IPS-18a (cell line): Measurements from ENCODE around the gene CDC42EP5.

ENCODE experiments used
- H3K27ac ChIP-seq: one replicate; pipeline ENCODE4 v1.5.1; 2013; ENCODE audit warnings: low read length
- H3K27me3 ChIP-seq: one replicate; pipeline ENCODE4 v1.6.1; 2013; ENCODE audit warnings: mild to moderate bottlenecking, low read length; ENCODE audit not compliant: control insufficient read depth, insufficient read depth
- H3K36me3 ChIP-seq: one replicate; pipeline ENCODE4 v1.6.1; 2013; ENCODE audit warnings: low read depth, low read length; ENCODE audit not compliant: control insufficient read depth
- H3K4me1 ChIP-seq: one replicate; pipeline ENCODE4 v1.6.1; 2013; ENCODE audit warnings: low read depth, low read length; ENCODE audit not compliant: control insufficient read depth
- H3K4me3 ChIP-seq: one replicate; pipeline ENCODE4 v1.5.1; 2013; ENCODE audit warnings: low read length
- H3K9ac ChIP-seq: one replicate; pipeline ENCODE4 v1.6.1; 2013; ENCODE audit warnings: mild to moderate bottlenecking, low read length, moderate library complexity
- H3K9me3 ChIP-seq: one replicate; pipeline ENCODE4 v1.6.1; 2013; ENCODE audit warnings: low read depth, low read length; ENCODE audit not compliant: control insufficient read depth

Gene CDC42EP5

GRCh38 chr19:54484451-54484850, 11.4 kb upstream of the CDC42EP5 start:
- H3K36me3 ChIP-seq, result no peaks in the 10 kb centered on the region
- no peaks in the 10 kb centered on the region for H3K27me3 ChIP-seq
- H3K9me3 ChIP-seq, result peaks cover 3% of the 10 kb centered on the region
- H3K4me3 ChIP-seq, result no peak overlapping the region
- no peaks in the 10 kb centered on the region for H3K4me1 ChIP-seq
- H3K9ac ChIP-seq, result no peak overlapping the region
- H3K27ac ChIP-seq, result no peak overlapping the region

- no peak overlapping the region for H3K9ac ChIP-seq
- H3K4me3 ChIP-seq, result no peak overlapping the region
- no peaks in the 10 kb centered on the region for H3K36me3 ChIP-seq
- H3K4me1 ChIP-seq, result no peaks in the 10 kb centered on the region
- no peaks in the 10 kb centered on the region for H3K27me3 ChIP-seq
- no peak overlapping the region for H3K27ac ChIP-seq
- H3K9me3 ChIP-seq, result peaks cover 3% of the 10 kb centered on the region
Observed at GRCh38 chr19:54482889-54483288, 9.8 kb upstream of the CDC42EP5 start.

DNA sequence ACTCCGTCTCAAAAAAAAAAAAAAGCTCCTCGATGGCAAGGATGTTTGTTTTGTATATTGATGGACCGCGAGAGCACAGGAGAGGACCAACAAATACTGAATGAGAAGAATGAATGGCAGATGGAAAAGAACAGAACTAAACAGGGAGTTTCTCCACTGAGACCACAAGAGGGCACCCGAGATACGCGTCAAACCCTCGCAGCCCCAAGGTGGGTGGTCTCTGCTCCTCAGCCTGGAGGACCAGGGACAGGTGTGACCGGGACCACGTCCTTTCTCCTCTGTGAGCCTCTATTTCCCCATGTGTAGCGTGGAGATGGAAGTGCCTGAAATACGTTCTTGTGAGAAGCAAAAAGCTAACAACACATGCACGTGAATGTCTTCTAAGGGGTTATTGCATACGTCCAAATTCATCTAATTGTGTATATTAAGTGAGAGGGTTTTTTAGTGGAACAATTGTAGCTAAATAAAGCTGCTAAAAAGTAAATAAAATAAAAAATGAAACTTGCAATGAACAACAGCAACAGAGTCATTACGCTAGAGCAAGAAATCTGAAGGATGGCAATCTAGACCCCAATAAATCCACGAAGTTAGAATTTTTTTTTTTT, 8.3 kb upstream of the CDC42EP5 start:
- no peaks in the 10 kb centered on the region for H3K27me3 ChIP-seq
- no peak overlapping the region for H3K4me3 ChIP-seq
- H3K27ac ChIP-seq, result no peak overlapping the region
- H3K4me1 ChIP-seq, result no peaks in the 10 kb centered on the region
- H3K36me3 ChIP-seq, result no peaks in the 10 kb centered on the region
- H3K9me3 ChIP-seq, result peaks cover 3% of the 10 kb centered on the region
- H3K9ac ChIP-seq, result no peak overlapping the region

DNA sequence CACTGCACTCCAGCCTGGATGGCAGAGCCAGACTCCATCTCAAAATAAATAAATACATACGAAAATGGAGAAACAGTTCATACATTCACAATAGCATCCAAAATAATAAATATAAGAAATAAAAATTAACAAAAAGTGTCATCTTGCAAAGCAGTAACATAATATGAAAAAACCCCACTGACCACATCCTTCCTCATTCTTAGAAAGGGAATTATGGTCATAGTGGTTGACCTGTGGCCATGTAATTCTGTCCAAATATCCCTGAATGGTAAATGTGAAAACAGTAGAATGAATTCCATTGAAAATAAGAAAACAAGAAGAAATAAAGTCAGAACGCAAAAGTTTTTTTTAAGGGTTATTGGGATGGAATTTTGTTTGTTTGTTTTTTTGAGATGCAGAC, 7.0 kb upstream of the CDC42EP5 start:
- H3K4me3 ChIP-seq, result no peak overlapping the region
- H3K4me1 ChIP-seq, result no peaks in the 10 kb centered on the region
- H3K36me3 ChIP-seq, result no peaks in the 10 kb centered on the region
- H3K27me3 ChIP-seq, result no peaks in the 10 kb centered on the region
- no peaks in the 10 kb centered on the region for H3K9me3 ChIP-seq
- no peak overlapping the region for H3K9ac ChIP-seq
- H3K27ac ChIP-seq, result no peak overlapping the region

GRCh38 chr19:54478677-54479266, 5.7 kb upstream of the CDC42EP5 start:
- Histone ChIP-seq H3K27me3 (no peaks in the 10 kb centered on the region), H3K4me3 (no peak overlapping the region), H3K27ac (no peak overlapping the region), H3K4me1 (no peaks in the 10 kb centered on the region), H3K36me3 (no peaks in the 10 kb centered on the region), H3K9ac (no peak overlapping the region), H3K9me3 (no peaks in the 10 kb centered on the region)

DNA sequence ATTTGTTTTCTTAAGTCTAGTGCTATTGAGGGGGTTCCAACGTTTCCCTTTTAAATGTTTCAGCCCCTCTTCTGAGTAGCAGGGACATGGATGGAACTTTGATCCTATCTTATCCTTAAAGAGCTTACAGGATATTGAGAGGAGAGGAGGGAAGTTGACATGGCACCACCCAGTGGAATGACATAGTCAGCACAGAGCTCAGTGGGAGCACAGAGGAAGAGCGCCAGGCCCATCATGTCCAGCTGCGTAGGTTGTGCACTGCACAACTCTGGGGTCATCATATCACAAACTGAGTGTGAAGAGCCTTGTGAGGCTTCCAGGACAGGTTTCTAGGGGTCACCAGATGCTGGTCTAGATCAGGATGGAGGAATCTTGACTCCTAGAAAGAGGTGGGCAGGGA, 4.6 kb upstream of the CDC42EP5 start:
- H3K36me3 ChIP-seq, result no peaks in the 10 kb centered on the region
- no peak overlapping the region for H3K27ac ChIP-seq
- no peaks in the 10 kb centered on the region for H3K9me3 ChIP-seq
- H3K9ac ChIP-seq, result no peak overlapping the region
- no peak overlapping the region for H3K4me3 ChIP-seq
- H3K4me1 ChIP-seq, result no peaks in the 10 kb centered on the region
- H3K27me3 ChIP-seq, result no peaks in the 10 kb centered on the region

GRCh38 chr19:54475706-54476105, 2.6 kb upstream of the CDC42EP5 start:
- Histone ChIP-seq H3K9me3 (no peaks in the 10 kb centered on the region), H3K27me3 (peaks cover 10% of the 10 kb centered on the region), H3K4me1 (no peaks in the 10 kb centered on the region), H3K27ac (no peak overlapping the region), H3K9ac (no peak overlapping the region), H3K4me3 (no peak overlapping the region), H3K36me3 (no peaks in the 10 kb centered on the region)

DNA sequence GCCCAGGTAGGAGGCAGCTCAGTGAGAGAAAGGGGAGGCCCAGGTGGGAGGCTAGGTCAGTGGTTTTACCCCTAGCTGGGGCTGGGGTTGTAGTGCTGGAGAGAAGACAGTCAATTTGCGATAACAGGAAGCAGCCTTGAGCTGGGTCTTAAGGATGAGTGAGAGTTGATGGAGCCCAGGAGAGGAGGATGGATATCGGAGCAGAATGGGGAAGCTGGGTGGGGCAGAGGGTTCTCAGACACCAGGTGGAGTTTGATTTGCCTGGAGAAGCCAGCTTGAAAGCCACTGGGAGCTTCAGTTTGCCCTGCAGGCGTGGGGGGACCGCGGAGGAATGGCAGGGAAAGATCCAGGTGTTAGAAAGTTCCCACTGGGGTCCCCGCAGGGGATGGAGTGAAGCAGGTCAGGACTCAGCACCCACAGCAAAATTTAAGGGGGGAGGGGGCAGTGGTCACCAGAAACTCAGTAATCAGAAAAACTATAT, 836 bp upstream of the CDC42EP5 start:
- no peaks in the 10 kb centered on the region for H3K9me3 ChIP-seq
- H3K27ac ChIP-seq, result no peak overlapping the region
- no peaks in the 10 kb centered on the region for H3K36me3 ChIP-seq
- H3K9ac ChIP-seq, result no peak overlapping the region
- no peaks in the 10 kb centered on the region for H3K4me1 ChIP-seq
- H3K4me3 ChIP-seq, result no peak overlapping the region
- H3K27me3 ChIP-seq, result peaks cover 26% of the 10 kb centered on the region

GRCh38 chr19:54470991-54471782, 1.9 kb downstream of the CDC42EP5 start:
- Histone ChIP-seq H3K27ac (no peak overlapping the region), H3K4me3 (peak overlapping the region; percentile 56)

DNA sequence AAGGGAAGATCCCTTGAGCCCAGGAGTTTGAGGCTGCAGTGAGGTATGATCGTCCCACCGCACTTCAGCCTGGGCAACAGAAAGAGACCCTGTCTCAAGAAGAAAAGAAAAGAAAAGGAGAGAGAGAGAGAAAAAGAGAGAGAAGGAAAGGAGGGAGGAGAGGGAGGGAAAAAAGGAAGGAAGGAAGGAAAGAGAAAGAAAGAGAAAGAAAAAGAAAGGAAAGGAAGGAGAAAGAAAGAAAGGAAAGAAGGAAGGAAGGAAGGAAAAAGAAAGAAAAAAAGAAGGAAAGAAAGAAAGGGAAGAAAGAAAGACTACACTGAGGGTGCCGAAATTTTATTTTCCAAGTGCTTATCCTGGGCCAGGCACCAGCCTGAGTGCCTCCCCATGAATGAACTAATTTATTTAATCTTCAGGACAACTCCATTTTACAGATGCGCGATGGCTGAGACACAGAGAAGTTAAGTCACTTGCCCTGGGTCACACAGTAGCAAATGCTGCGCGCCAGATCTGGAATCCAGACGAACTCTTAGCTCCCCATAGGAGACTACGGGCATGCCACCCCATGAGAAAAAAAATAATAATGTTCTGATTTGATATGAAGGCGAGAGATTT, 2.7 kb downstream of the CDC42EP5 start:
- Histone ChIP-seq H3K9me3 (no peaks in the 10 kb centered on the region), H3K27ac (no peak overlapping the region), H3K4me3 (peak overlapping the region; percentile 56), H3K27me3 (peaks cover 32% of the 10 kb centered on the region), H3K9ac (peak overlapping the region; percentile 56), H3K36me3 (no peaks in the 10 kb centered on the region), H3K4me1 (no peaks in the 10 kb centered on the region)

More at GRCh38 chr19:54470991-54471782, 1.9 kb downstream of the CDC42EP5 start:
- Histone ChIP-seq H3K36me3 (no peaks in the 10 kb centered on the region), H3K9ac (peak overlapping the region; percentile 56), H3K4me1 (no peaks in the 10 kb centered on the region), H3K27me3 (peaks cover 26% of the 10 kb centered on the region), H3K9me3 (no peaks in the 10 kb centered on the region)

DNA sequence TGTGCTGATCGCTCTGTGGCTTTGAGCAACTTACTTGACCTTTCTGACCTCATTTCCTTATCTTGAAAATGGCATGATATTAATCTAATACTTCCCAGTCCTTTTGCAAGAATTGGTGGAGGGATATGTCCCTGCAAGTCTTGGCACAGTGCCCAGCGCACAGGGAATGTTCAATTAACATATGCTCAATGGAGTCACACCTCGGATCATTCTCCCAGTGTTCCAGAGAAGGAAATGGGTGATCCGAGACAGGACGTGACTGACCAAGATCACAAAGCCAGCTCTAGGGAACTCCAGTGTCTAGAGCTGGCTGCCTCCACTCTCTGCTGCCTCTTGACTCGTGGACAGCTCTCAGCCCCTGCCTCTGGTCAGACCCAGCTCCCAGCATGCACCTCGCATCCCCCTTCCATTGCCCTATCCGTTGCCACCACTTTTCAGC, 3.6 kb downstream of the CDC42EP5 start:
- no peak overlapping the region for H3K9ac ChIP-seq
- H3K4me3 ChIP-seq, result no peak overlapping the region
- peaks cover 32% of the 10 kb centered on the region for H3K27me3 ChIP-seq
- no peaks in the 10 kb centered on the region for H3K4me1 ChIP-seq
- no peaks in the 10 kb centered on the region for H3K36me3 ChIP-seq
- H3K27ac ChIP-seq, result no peak overlapping the region
- H3K9me3 ChIP-seq, result no peaks in the 10 kb centered on the region
